Measurements from ENCODE around the gene OR2C1. TPM values are rescaled to one million over a fixed set of nuclear protein-coding genes. Genes with fewer than 3 reads are reported as not detected.

Gene OR2C1
- not detected in 3 replicates for total RNA-seq
- long read RNA-seq = 0 reads

DNA sequence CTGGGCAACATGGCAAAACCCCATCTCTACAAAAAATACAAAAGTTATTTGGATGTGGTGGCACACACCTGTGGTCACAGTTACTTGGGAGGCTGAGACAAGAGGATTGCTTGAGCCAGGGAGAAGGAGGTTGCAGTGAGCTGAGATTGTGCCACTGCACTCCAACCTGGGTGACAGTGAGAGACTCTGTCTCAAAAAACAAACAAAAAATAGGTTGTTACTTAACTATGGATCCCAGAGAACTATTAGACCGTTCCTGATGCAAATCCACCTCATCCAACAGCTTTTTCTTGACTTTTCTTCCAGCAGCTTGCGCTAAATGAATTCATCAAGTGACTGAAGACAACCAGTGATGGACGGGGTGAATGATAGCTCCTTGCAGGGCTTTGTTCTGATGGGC, at the start of gene OR2C1:
OR2C1 (plus strand) TSS at position 301 of the 400 bp plus-strand sequence; CDS start at position 353, 52 bp downstream.
- TF ChIP-seq, protein P1, sequence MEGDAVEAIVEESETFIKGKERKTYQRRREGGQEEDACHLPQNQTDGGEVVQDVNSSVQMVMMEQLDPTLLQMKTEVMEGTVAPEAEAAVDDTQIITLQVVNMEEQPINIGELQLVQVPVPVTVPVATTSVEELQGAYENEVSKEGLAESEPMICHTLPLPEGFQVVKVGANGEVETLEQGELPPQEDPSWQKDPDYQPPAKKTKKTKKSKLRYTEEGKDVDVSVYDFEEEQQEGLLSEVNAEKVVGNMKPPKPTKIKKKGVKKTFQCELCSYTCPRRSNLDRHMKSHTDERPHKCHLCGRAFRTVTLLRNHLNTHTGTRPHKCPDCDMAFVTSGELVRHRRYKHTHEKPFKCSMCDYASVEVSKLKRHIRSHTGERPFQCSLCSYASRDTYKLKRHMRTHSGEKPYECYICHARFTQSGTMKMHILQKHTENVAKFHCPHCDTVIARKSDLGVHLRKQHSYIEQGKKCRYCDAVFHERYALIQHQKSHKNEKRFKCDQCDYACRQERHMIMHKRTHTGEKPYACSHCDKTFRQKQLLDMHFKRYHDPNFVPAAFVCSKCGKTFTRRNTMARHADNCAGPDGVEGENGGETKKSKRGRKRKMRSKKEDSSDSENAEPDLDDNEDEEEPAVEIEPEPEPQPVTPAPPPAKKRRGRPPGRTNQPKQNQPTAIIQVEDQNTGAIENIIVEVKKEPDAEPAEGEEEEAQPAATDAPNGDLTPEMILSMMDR (IDR thresholded peaks at IDR 0.05) = no peak
- Mint-ChIP-seq H3K4me1 (ENCODE audit: low read depth) (no peaks in the 10 kb centered on the region), H3K4me3 (ENCODE audit: unreplicated experiment) (no peak within 1 kb of the TSS), H3K27me3 (ENCODE audit: low read depth) (peaks cover 21% of the 10 kb centered on the region), H3K27ac (ENCODE audit: unreplicated experiment) (no peak within 1 kb of the TSS), H3K9me3 (ENCODE audit: low read depth) (peaks cover 7% of the 10 kb centered on the region), H3K36me3 (ENCODE audit: low read depth) (peaks cover 1% of the 10 kb centered on the region)
- DNase-seq (ENCODE audit: low spot score) = no peak

DNA sequence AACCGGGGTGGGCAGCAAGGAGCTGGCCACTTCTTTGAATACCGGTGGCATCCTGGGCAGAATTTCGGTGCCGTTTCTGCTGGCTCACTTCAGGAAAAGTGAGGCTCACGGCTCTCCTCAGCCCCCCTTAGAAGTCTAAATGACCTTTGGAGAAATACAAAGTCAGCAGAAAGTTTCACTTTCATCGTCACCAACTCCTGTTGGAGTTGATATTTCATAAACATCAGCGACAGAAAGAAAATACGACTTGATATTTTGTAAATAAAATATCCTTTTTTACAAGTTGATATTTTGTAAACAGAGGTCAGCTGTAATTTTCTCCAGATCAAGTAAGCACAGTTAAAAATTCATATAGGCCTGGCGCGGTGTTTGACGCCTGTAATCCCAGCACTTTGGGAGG, 49.6 kb upstream of the OR2C1 start:
- Mint-ChIP-seq H3K27me3 (ENCODE audit: low read depth) (no peaks in the 10 kb centered on the region), H3K36me3 (ENCODE audit: low read depth) (peaks cover 57% of the 10 kb centered on the region), H3K4me1 (ENCODE audit: low read depth) (peaks cover 14% of the 10 kb centered on the region), H3K9me3 (ENCODE audit: low read depth) (peaks cover 49% of the 10 kb centered on the region), H3K27ac (ENCODE audit: unreplicated experiment) (peak overlapping the region; percentile 89), H3K4me3 (ENCODE audit: unreplicated experiment) (peak overlapping the region; percentile 75)
- DNase-seq (ENCODE audit: low spot score) = no peak
- TF ChIP-seq, protein P1 (IDR thresholded peaks at IDR 0.05) = no peak

DNA sequence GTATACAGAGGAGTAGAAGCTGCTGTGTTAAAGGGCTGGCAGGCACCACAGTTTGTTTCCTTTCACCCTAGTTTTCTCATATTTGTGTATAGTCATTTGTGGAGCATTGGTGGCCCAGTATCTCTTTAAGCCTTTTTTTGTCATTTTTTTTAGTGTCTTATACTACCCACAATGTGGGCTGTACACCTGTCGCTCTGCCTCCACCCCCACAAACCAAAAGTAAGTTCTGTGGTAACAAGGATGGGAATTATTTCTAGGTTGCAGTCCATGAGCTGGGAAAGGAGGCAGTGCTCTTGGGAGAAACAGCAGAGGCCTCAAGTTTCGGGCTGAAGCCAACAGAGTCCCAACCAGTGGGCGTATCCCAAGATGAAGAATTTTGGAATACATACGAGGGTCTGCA, 44.2 kb upstream of the OR2C1 start:
- Mint-ChIP-seq H3K9me3 (ENCODE audit: low read depth) (peaks cover 74% of the 10 kb centered on the region), H3K27me3 (ENCODE audit: low read depth) (no peaks in the 10 kb centered on the region), H3K4me3 (ENCODE audit: unreplicated experiment) (no peak overlapping the region), H3K27ac (ENCODE audit: unreplicated experiment) (no peak overlapping the region), H3K36me3 (ENCODE audit: low read depth) (peaks cover 79% of the 10 kb centered on the region), H3K4me1 (ENCODE audit: low read depth) (no peaks in the 10 kb centered on the region)
- DNase-seq (ENCODE audit: low spot score) = no peak
- TF ChIP-seq, protein P1 (IDR thresholded peaks at IDR 0.05) = no peak

DNA sequence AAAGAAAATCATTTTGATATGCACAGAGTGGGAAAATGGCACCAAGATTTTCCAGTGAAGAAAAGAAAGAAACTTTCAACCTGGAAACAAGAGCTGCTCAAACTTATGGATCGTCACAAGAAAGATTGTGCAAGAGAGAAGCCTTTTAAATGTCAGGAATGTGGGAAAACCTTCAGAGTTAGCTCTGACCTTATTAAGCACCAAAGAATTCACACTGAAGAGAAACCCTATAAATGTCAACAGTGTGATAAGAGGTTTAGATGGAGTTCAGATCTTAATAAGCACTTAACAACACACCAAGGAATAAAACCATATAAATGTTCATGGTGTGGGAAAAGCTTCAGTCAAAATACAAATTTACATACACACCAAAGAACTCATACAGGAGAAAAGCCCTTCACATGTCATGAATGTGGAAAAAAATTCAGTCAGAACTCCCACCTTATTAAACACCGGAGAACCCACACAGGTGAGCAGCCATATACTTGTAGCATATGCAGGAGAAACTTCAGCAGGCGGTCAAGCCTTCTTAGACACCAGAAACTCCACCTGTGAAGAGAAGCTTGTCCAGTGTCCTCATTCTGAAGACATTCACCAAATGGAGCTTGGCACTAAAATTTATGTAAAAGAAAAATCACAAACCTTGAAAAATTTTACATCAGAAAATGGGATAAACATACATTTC, 38.2 kb upstream of the OR2C1 start:
- Mint-ChIP-seq H3K4me3 (ENCODE audit: unreplicated experiment) (no peak overlapping the region), H3K27me3 (ENCODE audit: low read depth) (no peaks in the 10 kb centered on the region), H3K4me1 (ENCODE audit: low read depth) (no peaks in the 10 kb centered on the region), H3K36me3 (ENCODE audit: low read depth) (peaks cover 72% of the 10 kb centered on the region), H3K9me3 (ENCODE audit: low read depth) (peaks cover 84% of the 10 kb centered on the region), H3K27ac (ENCODE audit: unreplicated experiment) (no peak overlapping the region)
- DNase-seq (ENCODE audit: low spot score) = no peak
- TF ChIP-seq, protein P1 (IDR thresholded peaks at IDR 0.05) = no peak

DNA sequence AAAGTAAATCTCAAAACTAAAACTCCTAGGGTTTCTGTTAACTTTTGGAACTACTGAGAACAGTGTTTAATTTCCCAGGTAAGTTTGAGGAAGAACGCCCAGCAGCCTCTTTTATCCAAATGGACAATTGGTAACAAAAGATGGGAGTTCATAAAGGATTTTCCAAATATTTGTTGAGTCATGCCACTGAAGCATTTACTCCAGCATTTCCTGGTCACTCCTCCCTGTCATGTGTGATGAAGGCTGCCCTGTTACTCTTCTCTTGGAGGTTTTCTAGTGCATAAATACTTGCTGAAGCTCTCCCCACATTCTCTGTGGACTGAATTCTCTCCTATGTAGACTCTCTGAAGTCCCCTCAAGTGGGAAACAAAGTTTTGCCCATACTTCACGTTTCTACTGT, 33.9 kb upstream of the OR2C1 start:
- H3K4me1 Mint-ChIP-seq (ENCODE audit: low read depth) = no peaks in the 10 kb centered on the region
- DNase-seq (ENCODE audit: low spot score) = no peak
- peaks cover 64% of the 10 kb centered on the region for H3K9me3 Mint-ChIP-seq (ENCODE audit: low read depth)
- no peak overlapping the region for H3K4me3 Mint-ChIP-seq (ENCODE audit: unreplicated experiment)
- H3K27ac Mint-ChIP-seq (ENCODE audit: unreplicated experiment) = no peak overlapping the region
- TF ChIP-seq, protein P1 (IDR thresholded peaks at IDR 0.05) = no peak
- no peaks in the 10 kb centered on the region for H3K27me3 Mint-ChIP-seq (ENCODE audit: low read depth)
- peaks cover 35% of the 10 kb centered on the region for H3K36me3 Mint-ChIP-seq (ENCODE audit: low read depth)

Data from chondrocyte (in vitro differentiated cells).